NAMALWA (cell line): Measurements from ENCODE around the gene BMP7.

ENCODE experiments used
- DNase-seq: peaks from one replicate; pipeline ENCODE4 v3.0.0-alpha.2; 2015; ENCODE audit warnings: low spot score

Gene BMP7

DNA sequence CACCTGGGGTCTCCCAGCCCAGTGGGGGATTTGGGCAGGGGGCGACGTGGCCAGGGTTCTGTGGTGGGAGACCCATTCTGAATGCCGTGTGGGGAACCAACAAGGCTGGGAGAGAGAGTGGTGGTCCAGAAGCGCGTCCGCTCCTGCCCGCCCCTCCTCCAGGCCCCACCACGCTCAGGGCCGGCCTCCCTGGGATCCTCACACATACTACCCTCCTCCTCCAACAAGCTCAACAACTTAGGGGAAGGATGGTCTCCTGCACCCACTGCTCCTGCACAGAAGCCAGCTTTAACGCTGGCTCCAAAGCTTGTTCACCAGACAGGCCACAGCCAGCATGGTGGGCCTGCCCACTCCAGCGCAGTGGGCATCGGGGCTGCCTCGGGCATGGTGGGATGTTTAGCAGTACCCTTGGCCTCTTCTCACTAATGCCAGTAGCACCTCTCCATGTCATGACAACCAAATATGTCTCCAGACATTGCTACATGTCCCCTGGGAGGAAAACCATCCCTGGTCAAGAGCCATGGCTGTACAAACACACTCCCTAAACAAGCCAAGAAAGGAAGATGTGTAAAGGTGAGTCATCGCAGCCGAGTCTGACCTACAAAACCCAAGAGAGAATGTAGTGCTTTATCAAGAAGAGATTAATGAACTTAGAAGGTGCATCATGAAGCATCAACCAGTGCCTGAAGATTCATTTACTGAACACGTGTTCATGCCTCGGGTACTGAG, 75.7 kb downstream of the BMP7 start:
- no peak for DNase-seq

DNA sequence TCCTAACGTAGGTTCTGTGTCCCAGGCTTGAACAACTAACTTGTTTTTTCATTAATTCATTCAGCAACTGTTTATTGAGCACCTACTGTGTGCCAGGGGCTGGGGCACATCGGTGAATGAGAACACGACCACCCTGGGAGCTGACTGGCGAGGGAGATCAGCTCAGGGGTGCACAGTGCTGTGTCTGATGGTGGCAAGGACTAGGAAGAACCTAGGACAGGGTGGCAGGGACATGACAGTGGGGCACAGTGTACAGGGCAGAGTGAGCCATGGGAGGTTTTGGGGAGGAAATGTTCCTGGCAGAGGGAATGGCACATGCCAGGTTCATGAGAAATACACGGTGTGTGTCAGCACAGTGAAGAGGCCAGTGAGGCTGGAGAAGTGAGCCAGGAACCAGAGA, 76.7 kb downstream of the BMP7 start:
- DNase-seq: no peak

DNA sequence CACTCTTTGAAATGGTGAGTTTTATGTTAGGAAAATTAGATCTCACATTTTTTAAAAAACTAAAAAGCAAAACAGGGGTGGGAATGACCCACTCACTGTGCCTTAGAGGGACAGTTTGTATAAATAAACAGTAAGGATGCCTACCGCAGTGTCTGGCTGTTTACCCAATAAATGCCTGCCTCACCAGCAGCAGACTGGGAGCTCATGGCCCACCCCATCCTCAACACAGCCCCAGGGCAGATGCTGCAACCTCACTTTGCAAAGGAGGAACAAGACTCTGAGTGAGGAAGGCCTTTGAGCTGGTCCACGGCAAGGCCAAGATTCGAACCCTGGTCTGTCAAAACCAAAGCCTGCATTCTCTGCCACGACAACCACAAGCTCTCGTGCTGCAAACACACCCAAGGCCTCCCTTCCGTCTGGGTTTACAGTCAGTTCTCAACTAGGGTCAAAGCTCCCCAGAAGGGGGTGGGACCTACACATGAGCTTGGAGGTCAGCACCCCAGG, 77.8 kb downstream of the BMP7 start:
- DNase-seq: no peak

DNA sequence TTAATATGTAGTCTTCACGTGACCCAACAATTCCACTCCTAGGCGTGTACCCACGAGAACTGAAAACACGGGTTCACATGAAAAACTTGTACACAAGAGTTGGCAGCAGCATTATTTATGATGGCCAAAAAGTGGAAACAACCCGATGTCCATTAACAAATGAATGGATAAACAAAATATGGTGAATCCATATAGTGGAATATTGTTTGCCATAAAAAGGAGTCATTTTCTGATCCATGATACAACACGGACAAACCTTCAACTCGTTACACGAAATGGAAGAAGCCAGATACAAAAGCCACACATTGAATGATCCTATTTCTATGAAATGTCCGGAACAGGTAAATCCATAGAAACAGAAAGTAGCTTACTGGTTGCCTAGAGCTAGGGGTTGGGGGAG, 78.4 kb downstream of the BMP7 start:
- DNase-seq: no peak

DNA sequence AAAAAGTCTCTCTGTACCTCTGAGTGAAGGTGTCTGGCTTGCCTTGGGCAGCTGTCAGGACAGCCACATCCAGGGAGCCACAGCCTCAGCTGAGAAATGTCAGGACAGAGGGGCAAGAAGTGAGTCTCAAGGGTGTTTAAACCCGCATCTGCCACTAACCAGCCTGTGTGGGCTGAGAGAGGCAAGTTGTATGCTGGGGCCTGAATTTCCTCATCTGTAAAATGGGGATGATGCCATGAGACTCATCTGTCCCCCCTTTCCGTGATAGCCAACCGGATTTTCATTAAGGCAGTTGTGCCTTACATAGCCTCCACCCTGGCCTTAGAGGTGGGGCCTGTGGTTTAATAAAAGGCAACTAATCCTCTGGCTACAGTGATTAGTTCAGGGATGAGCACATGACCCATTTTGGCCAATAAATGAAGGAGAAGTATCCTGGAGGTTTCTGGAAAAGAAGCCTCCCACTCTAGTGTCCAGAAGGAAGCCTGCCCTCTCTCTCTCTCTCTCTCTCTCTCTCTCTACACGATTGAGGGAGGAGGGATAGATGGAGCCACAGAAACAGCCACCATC, 79.3 kb downstream of the BMP7 start:
- no peak for DNase-seq

DNA sequence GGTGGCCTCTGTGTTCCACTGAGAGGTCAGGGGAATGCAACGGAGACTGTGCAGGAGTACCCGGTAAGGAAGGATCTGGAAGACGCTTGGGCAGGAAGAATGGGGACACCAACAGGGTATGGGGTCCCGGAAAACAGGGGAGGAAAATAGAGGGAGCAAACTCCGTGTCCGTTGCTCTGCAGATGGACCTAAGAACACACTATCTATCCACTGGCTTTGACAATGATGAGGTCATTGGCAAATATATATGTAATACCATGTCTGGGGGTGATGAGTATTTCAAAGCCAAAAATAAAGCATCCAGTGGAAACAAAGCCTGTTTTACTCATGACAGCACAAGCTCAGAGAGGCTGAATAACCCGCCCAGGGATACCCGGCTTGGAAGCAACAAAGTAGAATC, 80.2 kb downstream of the BMP7 start:
- no peak for DNase-seq

DNA sequence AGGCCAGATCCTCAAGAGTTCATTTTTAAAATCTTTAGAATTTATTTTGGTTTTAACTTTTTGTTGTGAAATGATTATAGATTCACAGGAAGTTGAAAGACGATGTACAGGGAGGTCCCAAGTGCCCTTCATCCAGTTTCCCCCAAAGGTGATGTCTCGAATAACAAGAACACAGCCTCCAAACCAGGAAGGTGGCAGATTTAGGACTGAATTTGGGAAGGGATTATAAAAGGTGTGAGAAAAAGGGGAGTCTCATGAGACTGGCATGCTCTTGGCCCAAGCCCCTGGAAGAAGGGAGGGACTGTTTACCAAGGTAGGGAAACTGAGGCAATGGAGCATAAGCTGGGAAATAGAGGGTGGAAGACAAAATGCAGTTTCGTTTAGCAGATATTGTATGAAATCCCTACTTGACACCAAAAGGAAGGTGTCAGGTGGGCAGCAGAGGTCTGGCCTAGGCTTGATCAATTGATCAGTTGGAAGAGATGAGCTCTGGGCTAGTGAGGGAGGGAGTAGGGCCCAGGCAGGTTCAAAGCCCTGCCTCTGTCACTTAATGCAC, 81.2 kb downstream of the BMP7 start:
- no peak for DNase-seq

DNA sequence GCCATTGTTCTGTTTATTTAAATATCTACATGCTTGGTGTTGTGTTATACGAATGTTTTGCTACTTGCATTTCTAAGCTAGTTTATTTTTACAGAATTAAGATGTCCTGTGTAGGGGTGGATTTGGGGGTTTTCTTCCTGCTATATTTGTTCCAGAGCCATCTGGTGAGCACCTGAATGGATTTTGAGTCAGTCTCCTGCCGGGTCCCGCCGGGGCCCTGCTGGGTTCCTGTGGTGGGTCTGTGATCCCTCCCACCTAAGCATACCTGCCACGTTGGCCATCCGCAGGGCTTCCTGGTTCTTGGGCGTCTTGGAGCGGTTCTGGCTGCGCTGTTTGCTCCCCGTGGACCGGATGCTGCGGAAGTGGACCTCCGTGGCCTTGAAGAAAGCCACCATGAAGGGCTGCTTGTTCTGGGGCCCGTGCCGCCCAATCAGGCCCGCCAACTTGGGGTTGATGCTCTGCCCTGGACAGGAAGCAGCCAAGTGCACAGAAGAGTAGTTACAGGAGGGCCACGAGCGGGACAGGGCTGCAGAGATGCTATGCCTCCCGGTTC, 82.9 kb downstream of the BMP7 start:
- DNase-seq: no peak

DNA sequence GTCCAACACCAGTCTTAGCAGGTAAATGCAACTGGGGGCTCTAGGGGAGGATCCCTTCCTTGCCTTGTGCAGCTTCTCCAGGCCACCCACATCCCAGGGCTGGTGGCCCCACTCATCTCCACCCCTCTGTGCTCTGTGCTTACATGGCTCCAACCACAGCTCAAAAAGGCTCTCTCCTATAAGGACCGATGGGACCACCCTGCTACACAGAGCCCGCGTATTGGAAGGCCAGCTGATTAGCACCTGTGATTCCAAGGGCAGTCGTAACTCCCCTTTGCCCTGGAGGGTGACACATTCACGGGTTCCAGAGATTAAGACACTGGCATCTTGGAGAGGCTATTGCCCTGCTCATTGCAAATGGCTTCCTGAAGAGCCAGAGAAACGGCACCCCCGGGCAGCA, 84.8 kb downstream of the BMP7 start:
- DNase-seq: no peak

DNA sequence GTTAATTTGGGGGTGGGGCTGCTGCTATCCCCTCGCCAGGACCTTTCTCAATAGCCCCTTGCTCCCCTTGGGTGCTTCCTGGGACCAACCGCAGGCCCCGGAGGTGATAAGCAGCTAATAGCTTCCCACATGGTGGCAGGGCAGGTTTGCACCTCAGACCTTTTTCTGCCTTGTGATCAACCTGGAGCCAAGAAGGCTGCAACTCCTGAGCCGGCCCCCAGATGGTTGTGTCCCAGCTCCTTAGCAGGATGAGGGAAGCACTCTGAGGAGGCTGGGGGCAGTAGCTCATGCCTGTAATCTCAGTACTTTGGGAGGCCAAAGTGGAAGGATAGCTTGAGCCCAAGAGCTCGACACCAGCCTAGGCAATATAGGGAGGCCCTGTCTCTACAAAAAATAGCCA, 85.5 kb downstream of the BMP7 start:
- DNase-seq: no peak

DNA sequence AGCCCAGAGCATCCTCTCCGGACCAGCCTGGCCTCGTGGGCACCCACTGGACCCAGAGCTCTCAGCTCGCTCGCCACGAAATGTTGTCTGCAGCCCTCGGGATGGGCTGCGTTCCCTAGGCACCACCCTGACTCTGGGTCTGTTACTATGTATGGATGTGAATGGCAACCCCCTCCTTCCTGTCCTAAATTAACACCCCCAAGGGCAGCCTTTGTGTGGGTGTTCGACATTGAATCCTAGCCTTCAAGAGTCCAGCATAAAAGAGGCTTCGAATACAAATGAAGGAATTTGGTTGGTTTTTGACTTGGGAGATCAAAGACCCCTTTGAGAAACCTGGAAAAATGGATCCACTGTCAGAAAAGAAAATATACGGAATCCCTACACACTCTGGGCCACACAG, 86.1 kb downstream of the BMP7 start:
- no peak for DNase-seq

DNA sequence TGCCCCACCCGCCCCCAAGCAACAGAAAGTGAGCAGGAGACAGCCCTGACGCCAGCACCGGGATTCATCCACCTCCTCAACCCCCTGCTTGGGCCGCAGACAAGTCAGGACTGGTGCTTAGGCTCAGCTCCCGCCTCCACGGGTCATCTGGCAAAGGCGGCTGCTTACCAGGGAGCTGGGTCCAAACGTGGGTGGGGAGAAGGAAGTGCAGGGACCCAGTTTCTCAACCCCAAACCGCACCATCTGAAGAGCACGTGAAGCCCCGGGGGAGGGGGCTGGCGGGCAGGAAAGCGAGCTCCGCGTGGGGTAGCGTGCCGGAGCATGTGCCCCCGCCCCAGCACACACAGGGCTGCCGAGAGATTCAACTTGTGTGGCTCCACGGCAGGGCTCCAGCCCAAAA, 87.2 kb downstream of the BMP7 start:
- DNase-seq: no peak

DNA sequence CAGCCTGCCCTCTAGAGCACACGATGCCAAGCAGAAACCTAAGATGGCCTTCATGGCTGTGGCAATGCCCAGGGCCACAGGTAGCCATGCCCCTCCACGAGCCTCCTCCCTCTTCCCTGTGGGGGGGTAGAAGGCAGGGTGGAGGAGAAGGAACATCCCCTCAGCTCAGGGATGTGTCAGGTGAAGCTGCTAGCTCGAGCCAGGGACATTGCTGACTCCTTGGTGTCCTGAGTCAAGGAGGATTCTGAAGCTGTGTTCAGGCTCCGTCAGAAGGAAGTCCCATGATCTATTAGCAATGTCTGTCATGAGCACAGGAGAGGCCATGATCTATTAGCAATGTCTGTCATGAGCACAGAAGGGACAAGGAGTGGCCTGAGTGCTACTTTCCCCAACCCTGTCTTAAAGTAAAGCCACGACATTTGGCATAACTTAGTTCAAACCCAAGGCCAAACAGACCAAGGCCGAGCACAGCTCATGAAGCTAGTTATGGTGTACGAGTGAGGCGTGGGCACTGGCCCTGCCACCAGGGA, 87.8 kb downstream of the BMP7 start:
- DNase-seq: no peak

DNA sequence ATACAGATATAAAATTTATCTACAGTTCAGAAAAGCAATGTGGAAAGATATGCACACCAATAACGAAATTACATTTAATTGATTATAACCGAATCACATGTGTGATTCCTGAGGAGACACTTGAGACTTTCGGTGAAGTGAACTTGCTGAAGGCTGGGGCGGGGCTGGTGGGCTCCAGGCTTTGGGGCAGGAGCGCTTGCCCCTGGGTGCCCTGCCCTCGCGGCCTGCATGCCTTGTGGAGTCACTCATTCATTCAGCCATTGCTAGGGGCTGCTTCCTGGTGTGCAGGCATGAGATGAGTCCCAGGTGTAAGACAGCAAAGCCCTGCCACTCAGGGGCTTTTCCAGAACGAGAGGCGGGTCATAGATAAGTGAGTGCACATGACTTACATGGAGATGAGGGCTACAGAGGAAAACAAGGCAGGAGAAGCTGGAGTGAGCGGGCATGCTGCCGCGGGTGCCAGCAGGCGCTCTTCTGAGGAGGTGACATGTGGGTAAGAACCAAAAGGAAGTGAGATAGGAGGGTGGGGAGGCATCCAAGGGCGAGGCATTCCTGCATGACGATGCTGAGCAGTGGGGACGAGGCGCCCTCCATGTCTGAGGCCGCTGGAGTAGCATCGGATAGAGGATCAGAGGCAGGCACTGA, 88.7 kb downstream of the BMP7 start:
- no peak for DNase-seq

DNA sequence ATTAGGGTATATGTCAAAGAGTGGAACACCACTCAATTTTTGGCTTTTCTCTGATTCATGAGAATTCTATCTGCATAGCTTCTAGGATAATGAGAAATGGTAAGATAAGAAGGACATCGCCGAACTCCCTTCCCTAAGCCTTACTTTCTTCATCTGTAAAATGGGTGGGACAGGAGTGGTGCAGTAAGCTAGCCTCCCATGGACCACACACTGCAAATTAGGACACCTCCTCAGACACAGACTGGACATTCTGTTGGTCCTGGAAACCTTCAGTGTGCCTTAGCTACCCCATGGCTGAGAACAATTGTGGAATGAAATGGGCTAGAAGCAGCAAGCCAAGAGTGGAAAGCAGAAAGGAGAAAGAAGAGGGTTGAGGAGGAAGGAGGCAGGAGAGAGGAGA, 89.6 kb downstream of the BMP7 start:
- DNase-seq: no peak

DNA sequence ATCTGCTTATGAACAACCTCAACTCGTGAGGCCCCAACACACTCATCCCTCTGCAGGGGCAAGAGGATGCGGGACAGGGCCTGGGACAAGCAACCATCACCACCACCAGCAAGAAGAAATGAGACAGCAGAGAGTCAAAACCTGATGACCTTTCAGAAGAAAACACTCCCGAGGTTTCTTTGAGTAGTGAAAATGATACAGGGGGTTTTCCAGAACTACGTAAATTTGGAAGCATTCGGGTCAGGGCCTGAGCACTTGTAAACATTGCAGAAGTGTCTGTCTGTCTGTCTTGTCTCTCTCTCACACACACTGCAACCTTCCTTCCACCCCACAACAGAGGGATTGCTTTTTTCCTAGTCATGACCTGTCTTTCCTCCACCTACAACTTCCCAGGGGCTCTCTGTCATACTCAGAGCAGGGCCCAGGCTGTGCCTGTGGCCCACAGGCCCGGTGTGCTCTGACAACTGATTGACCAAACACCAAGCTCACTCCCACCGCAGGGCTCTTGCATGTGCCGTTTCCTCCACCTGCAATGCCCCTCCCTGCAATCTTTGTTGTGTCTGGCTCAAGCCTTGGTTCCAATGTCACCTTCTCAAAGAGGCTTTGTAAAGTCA, 90.9 kb downstream of the BMP7 start:
- no peak for DNase-seq

DNA sequence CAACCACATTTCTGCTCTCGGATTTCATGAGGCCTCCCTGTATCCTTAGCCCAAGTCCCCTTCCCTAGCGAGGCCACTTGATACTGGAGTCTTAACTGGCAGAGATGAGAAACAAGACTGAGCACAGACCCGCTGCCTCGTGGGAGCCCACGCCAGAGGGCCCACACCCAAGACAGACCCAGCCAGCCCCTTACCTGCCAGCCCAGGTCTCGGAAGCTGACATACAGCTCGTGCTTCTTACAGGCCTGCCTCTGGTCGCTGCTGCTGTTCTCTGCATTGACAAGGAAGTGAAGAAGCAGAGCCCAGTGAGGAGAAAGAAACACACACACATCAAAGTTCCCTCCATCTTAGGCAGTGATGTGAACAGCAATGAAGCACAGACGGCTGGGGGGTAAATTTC, 91.7 kb downstream of the BMP7 start:
- no peak for DNase-seq

DNA sequence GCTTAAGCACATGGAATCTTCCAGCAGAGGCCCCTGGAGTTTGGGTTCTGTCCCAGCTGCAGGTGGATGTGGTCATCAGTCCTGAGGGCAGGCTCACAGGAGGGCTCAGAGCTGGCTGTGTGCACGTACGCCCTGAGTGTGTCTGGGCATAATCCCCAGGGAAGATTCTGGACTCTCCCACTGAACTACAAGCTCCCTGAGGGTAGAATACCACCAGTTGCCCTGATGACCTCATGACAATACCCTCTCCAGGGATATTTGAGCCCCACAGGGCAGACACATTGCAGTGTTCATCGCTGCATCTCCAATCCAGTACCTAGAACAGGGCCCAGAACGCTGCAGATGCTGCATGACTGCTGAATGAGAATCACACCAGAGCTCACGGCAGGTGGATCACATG, 92.5 kb downstream of the BMP7 start:
- DNase-seq: no peak

DNA sequence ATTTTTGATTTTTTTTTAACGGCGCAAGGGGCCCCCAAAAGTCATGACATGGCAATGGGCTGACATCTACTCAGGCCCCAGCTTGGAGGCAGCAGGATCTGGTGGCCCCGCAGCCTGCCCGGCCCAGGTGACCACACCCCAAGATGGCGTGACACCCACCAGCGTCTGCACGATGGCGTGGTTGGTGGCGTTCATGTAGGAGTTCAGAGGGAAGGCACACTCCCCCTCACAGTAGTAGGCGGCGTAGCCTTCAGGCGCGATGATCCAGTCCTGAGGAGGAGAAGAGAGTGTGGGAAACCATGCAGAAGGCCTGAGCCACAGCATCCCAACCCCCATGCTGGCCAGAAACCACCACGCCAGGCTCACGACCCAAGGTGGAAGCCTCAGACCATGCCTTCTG, 93.4 kb downstream of the BMP7 start:
- no peak for DNase-seq

DNA sequence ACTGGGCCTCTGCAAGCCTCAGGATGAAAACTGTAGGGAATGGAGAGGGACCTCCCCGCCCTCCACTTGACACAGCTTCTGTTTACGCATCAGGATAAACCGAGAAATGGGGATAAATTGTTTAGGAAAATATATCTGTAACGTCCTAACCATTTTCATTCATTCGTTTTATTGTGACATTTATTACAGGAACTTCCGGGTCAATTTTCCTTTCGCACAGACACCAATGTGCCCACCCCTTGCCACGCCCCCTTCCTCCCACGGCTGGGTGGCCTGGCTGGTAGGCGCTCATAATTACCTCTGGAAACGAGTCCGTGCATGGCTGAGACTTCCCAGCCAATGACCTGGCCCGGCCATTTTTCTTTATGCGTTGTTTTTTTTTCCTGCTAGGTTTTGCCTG, 96.1 kb downstream of the BMP7 start:
- no peak for DNase-seq

DNA sequence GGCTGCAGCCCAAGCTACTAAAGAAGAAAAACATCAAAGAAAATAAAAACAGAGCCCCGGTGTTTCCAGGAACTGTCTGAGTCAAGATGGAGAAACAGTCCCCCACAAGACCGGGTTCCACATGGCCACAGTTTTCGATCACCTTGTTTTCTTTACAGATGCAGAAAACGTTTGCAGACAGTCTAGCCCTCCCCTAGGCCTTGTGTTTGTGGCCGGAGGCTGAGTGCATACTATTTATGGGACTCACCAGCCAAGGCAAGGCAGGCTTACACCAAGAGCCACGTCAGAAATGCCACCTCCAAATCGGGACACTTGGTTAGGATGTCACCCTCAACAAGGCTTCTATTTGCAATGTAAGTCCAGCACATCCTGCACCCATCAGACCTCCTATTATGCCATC, 97.3 kb downstream of the BMP7 start:
- DNase-seq: no peak

DNA sequence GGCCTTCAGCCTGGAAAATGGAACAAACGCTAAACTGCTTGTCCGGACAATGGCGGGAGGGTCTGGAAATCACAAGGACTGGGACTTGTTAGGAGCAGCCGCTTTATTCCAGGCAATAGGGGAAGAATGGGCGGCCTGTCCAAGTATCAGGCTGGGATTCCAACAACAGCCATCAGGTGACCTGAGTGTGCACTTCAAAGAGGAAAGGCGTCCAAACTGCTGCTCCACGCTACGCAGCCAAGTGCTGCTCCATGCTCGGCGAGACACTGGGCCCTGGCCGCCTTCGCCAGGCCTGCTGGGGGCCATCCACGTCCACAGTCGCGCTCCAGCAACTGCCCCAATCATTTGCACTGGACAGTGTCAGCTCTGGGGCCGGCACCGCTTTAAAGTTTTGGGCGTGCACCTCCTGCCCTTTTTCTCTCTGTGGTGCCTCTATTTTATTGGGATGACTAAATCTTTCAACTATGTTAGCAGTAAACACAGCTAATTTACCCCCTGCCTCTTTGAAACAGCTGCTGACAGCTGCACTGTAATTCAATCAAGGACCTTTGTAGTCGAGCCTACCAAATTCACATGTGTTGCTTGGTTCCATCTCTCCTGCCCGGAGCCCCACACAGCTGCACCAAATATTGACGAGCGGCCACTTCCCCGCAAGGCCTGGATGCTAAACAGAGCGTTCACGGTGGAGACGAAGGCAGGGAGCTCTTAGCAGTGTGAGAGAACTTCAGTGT, 98.3 kb downstream of the BMP7 start:
- no peak for DNase-seq
